Neutrophil (primary cell): ENCODE data around the gene SLC25A21.

Experiments used
- H3K27ac ChIP-seq: fragments of 200-600 bp; sonication (generic); 2 replicates; pipeline ENCODE4 v1.5.1; 2016; ENCODE audit warnings: mild to moderate bottlenecking, moderate library complexity
- H3K27me3 ChIP-seq: fragments of 200-600 bp; sonication (generic); 2 replicates; pipeline ENCODE4 v1.6.0; 2016; ENCODE audit warnings: mild to moderate bottlenecking
- H3K36me3 ChIP-seq: fragments of 200-600 bp; sonication (generic); 2 replicates; pipeline ENCODE4 v1.5.1; 2017
- H3K4me1 ChIP-seq, 2 experiments: fragments of 200-600 bp in 1 of 2; sonication (generic) in 1 of 2; 1 replicate in 1 of 2; 2 replicates in 1 of 2; pipeline versions ENCODE4 v1.5.1 to v1.6.1; 2013 to 2016; ENCODE audit warnings: low read depth in 1 of 2, low read length in 1 of 2, mild to moderate bottlenecking in 1 of 2, moderate library complexity in 1 of 2; ENCODE audit not compliant: control insufficient read depth in 1 of 2, insufficient read depth in 1 of 2
- H3K4me3 ChIP-seq, 2 experiments: fragments of 200-600 bp in 1 of 2; sonication (generic) in 1 of 2; 1 replicate in 1 of 2; 2 replicates in 1 of 2; pipeline ENCODE4 v1.5.1; 2013 to 2016; ENCODE audit warnings: low read depth in 1 of 2, low read length in 1 of 2, mild to moderate bottlenecking in 1 of 2, moderate library complexity in 1 of 2
- H3K9me3 ChIP-seq: fragments of 200-600 bp; sonication (generic); 2 replicates; pipeline ENCODE4 v1.5.1; 2016
- TF ChIP-seq, protein P1 (sequence below): fragments of 200-600 bp; sonication (generic); IDR thresholded peaks from 2 replicates; pipeline ENCODE4 v1.5.1; 2016; ENCODE audit warnings: antibody characterized with exemption

The SLC25A21 gene

DNA sequence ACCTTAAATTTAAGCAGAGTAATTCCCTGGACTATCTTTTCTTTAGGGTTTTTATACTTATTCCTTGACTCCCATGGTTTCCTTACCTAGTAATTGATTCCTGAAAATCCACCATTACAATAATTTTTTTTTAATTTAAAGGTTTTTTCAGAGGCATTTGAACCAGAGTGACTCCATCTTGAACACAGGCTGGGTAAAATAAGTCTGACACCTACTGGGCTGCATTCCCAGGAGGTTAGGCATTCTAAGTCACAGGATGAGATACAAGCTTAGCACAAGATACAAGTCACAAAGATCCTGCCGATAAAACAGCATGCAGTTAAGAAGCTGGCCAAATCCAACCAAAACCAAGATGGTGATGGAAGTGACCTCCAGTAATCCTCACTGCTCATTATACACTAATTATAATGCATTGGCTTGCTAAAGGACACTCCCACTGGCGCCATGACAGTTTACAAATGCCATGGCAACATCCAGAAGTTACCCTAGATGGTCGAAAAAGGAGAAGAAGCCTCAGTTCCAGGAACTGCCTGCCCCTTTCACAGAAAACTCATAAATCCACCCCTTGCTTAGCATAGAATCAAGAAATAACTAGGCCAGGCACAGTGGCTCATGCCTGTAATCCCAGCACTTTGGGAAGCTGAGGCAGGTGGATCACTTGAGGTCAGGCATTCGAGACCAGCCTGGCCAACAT lies 53.6 kb downstream of the SLC25A21 start:
- Histone ChIP-seq H3K9me3 (no peaks in the 10 kb centered on the region), H3K27me3 (no peaks in the 10 kb centered on the region), H3K27ac (no peak overlapping the region), H3K36me3 (no peaks in the 10 kb centered on the region), H3K4me1 (no peaks in the 10 kb centered on the region), H3K4me3 (no peak overlapping the region)
- TF ChIP-seq, protein P1, sequence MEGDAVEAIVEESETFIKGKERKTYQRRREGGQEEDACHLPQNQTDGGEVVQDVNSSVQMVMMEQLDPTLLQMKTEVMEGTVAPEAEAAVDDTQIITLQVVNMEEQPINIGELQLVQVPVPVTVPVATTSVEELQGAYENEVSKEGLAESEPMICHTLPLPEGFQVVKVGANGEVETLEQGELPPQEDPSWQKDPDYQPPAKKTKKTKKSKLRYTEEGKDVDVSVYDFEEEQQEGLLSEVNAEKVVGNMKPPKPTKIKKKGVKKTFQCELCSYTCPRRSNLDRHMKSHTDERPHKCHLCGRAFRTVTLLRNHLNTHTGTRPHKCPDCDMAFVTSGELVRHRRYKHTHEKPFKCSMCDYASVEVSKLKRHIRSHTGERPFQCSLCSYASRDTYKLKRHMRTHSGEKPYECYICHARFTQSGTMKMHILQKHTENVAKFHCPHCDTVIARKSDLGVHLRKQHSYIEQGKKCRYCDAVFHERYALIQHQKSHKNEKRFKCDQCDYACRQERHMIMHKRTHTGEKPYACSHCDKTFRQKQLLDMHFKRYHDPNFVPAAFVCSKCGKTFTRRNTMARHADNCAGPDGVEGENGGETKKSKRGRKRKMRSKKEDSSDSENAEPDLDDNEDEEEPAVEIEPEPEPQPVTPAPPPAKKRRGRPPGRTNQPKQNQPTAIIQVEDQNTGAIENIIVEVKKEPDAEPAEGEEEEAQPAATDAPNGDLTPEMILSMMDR: no peak

DNA sequence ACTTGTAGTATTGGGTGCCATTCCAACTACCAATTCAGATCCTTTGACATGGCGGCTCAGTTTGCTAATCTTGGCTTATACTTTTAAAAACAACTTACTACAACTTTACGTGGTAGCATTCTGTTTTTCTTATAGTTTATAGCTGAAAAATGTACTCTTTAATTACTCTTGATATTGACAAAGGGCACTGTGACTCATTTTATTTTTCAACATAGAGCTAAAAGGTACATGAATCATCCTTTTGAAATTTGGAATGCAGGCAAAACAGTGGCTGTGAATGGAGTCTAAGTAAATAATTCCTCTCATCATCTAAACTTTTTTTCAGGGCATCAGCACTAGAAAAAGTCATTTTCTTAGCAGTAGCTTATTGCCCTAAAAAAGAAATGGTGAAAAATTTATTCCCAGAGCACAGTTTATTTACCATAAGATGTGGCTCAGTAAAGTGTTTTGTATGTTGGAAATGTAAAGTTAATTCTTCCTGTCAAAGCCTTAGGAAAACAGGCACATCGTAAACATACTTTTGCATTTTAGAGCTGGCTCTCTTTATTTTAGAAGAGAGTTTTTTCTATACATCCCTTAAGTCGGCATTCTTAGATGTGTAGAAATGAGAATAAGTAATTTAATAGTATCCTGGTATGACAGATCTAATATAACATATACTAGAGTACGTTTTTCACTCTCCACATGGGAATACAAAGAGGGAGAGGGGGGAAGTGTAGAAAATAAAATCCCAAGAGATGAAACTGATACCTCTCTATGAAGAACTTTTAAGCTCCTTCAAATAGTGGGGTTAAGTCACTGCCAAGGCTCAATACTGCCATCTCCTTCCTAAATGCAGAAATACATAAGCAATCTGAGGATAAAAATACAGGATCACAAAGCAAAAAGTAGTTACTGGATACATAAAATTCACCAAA lies 55.2 kb downstream of the SLC25A21 start:
- Histone ChIP-seq H3K9me3 (no peaks in the 10 kb centered on the region), H3K27ac (no peak overlapping the region), H3K27me3 (no peaks in the 10 kb centered on the region), H3K4me1 (no peaks in the 10 kb centered on the region), H3K4me3 (no peak overlapping the region), H3K36me3 (no peaks in the 10 kb centered on the region)
- TF ChIP-seq, protein P1: no peak

DNA sequence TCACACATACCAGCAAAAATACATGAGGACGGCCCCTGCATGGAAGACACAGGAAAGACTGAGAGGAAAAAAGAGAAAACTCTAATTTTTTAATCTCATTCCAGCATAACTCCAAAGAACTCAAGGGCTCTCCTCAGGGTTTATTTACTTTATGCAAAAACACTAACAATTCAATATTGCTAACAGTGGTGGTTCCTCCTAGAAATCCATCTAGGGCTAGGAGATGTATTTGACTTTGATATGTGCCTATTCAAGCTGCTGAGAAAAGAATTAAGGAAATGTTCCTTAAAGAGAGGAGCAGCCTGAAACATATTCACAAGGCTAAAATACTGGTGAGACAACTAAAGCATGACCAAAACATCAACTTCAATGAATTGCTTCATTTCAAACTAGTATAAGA lies 57.0 kb downstream of the SLC25A21 start:
- Histone ChIP-seq H3K27me3 (no peaks in the 10 kb centered on the region), H3K4me3 (no peak overlapping the region), H3K9me3 (no peaks in the 10 kb centered on the region), H3K27ac (no peak overlapping the region), H3K36me3 (no peaks in the 10 kb centered on the region), H3K4me1 (no peaks in the 10 kb centered on the region)
- TF ChIP-seq, protein P1: no peak

DNA sequence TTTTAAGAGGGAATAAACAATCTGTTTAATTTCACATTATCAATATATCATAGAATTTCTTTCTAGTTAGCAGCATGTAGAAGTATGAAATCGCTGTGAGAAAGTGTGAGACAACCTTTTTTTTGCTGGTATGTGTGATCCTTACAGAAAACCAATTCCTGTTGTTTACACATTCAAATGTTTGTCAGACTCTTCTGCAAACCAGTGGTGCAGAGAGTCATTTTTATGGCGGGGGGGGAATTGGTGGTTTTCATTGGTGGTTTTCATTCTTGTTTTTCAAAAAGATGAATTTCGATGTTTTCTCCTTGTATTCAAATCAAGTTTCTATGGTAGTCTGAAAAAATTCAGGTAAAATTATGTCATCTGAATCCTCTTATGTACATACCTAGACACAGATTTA lies 57.8 kb downstream of the SLC25A21 start:
- no peak overlapping the region for H3K4me3 ChIP-seq
- no peaks in the 10 kb centered on the region for H3K36me3 ChIP-seq
- H3K27me3 ChIP-seq: no peaks in the 10 kb centered on the region
- TF ChIP-seq, protein P1: no peak
- H3K27ac ChIP-seq: no peak overlapping the region
- no peaks in the 10 kb centered on the region for H3K9me3 ChIP-seq
- no peaks in the 10 kb centered on the region for H3K4me1 ChIP-seq

DNA sequence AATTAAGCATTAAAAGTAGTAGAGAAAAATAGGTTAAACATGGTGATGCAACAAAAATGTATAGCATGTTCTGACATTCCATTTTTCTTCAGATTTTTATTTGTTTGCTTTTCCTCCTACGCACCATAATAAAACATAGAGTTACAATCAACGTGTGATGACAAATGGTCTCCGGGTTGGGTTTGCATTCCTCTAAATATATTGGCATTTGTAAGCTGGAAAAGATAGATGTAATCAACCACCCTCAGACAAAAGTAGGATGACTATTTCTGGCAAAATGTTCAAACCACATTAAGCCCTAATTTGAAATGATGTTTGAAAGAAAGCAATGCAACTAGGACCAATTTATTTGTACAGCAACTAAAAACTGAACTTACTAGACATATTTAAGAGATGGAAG lies 58.4 kb downstream of the SLC25A21 start:
- TF ChIP-seq, protein P1: no peak
- no peak overlapping the region for H3K27ac ChIP-seq
- H3K27me3 ChIP-seq: no peaks in the 10 kb centered on the region
- H3K4me3 ChIP-seq: no peak overlapping the region
- no peaks in the 10 kb centered on the region for H3K9me3 ChIP-seq
- no peaks in the 10 kb centered on the region for H3K36me3 ChIP-seq
- no peaks in the 10 kb centered on the region for H3K4me1 ChIP-seq
